Lower leg skin (tissue), 4 donors: ENCODE results near the gene CCDC88B. TPM values are rescaled to one million over a fixed set of nuclear protein-coding genes. Genes with fewer than 3 reads are reported as not detected.

Experiments used
- DNase-seq, 2 donors: peaks; one replicate each; pipeline ENCODE4 v3.0.0-alpha.2; 2019; ENCODE audit warnings: low spot score in 2 of 2
- H3K4me3 ChIP-seq: fragments of 200-600 bp; sonication (generic); 2 replicates; pipeline ENCODE4 v1.5.1; 2017; ENCODE audit warnings: mild to moderate bottlenecking, low read depth; ENCODE audit not compliant: poor library complexity, severe bottlenecking
- CTCF ChIP-seq, 3 donors: fragments of 450-650 bp; IDR thresholded peaks; one replicate each; pipeline ENCODE4 v1.5.1; 2016; ENCODE audit warnings: antibody characterized with exemption in 3 of 3, mild to moderate bottlenecking in 3 of 3, moderate library complexity in 2 of 3
- POLR2A ChIP-seq, 2 donors: fragments of 450-650 bp; IDR thresholded peaks; one replicate each; pipeline ENCODE4 v1.6.1; 2016 to 2017; ENCODE audit warnings: antibody characterized with exemption in 2 of 2, mild to moderate bottlenecking in 1 of 2, moderate library complexity in 1 of 2
- WGBS, 2 donors: methylation state at CpG; one replicate each; pipeline ENCODE4 v1.1.5; 2018; 5-methylcytosine and 5-hydroxymethylcytosine counted together
- intact Hi-C: fragments of 100-400 bp; cut with DNase I; formaldehyde crosslinking; loops from one replicate; pipeline ENCODE4 v1.15.0; 2023; ENCODE audit warnings: low total_unique reads
- total RNA-seq, 4 donors: library from RNA; depleted of rRNA; stranded (reverse); fragments of >200 nt; gene quantifications; one replicate each; pipeline ENCODE4 v1.1.0, GENCODE V29; 2016

The CCDC88B gene
- total RNA-seq, 4 donors from 2014 or later: 2.6 to 9.5 (median 4.8) TPM

GRCh38 chr11:64292460-64293254 is 47.3 kb upstream of the CCDC88B start:
- no peak for TF ChIP-seq POLR2A (IDR thresholded peaks at IDR 0.05)
- DNase-seq: no peak
- intact Hi-C loops: no loop called here
- WGBS, 2 donors: 30 to 33% methylated on average over 31 to 34 of the region's 42 CpGs
- no peak overlapping the region for H3K4me3 ChIP-seq

- no peak overlapping the region for H3K4me3 ChIP-seq
- intact Hi-C loops: no loop called here
- TF ChIP-seq POLR2A (IDR thresholded peaks at IDR 0.05) (no peak), CTCF (IDR thresholded peaks at IDR 0.05) (no peak)
- WGBS, 2 donors: 40 to 58% methylated on average over 3 of the region's 3 CpGs
- no peak for DNase-seq
Measured at GRCh38 chr11:64294774-64295173, 45.2 kb upstream of the CCDC88B start.

- H3K4me3 ChIP-seq: no peak overlapping the region
- 88 to 94% methylated on average over 4 of the region's 4 CpGs for WGBS, 2 donors
- TF ChIP-seq CTCF (IDR thresholded peaks at IDR 0.05) (no peak), POLR2A (IDR thresholded peaks at IDR 0.05) (no peak)
- intact Hi-C loops: no loop called here
- DNase-seq: no peak
Measured at GRCh38 chr11:64295760-64296159, 44.2 kb upstream of the CCDC88B start.

GRCh38 chr11:64296236-64296635 is 43.8 kb upstream of the CCDC88B start:
- H3K4me3 ChIP-seq: no peak overlapping the region
- intact Hi-C loops: no loop called here
- no peak for TF ChIP-seq POLR2A (IDR thresholded peaks at IDR 0.05)
- TF ChIP-seq CTCF (IDR thresholded peaks at IDR 0.05): no peak
- no peak for DNase-seq
- WGBS, 2 donors: 20 to 21% methylated on average over 1 of the region's 1 CpG

GRCh38 chr11:64296830-64297698 is 42.9 kb upstream of the CCDC88B start:
- TF ChIP-seq CTCF (IDR thresholded peaks at IDR 0.05) (no peak), POLR2A (IDR thresholded peaks at IDR 0.05) (no peak)
- intact Hi-C loops: no loop called here
- 44% methylated on average over 27 to 31 of the region's 34 CpGs for WGBS, 2 donors
- no peak overlapping the region for H3K4me3 ChIP-seq
- DNase-seq: no peak

- no peak overlapping the region for H3K4me3 ChIP-seq
- no peak for DNase-seq
- intact Hi-C loops: no loop called here
- WGBS, 2 donors: 64 to 68% methylated on average over 18 of the region's 18 CpGs
- TF ChIP-seq CTCF (IDR thresholded peaks at IDR 0.05): no peak
- TF ChIP-seq POLR2A (IDR thresholded peaks at IDR 0.05): no peak
Measured at GRCh38 chr11:64297699-64298358, 42.2 kb upstream of the CCDC88B start.
